HepG2 (cell line): ENCODE measurements around the gene ZNF26. TPM values are rescaled to one million over a fixed set of nuclear protein-coding genes. Genes with fewer than 3 reads are reported as not detected.
A peak's percentile ranks its signal among the peaks of the same experiment; 100 is the strongest.

Experiments
- CHCHD3 ChIP-seq: sonication (generic); formaldehyde crosslinking; IDR thresholded peaks from 2 replicates; pipeline ENCODE4 v1.8.0; 2022; ENCODE audit warnings: mild to moderate bottlenecking, missing genetic modification reagents, moderate library complexity
- CREBL2 ChIP-seq: sonication (generic); formaldehyde crosslinking; IDR thresholded peaks from 2 replicates; pipeline ENCODE4 v1.8.1; 2023; ENCODE audit warnings: missing genetic modification reagents, mild to moderate bottlenecking, borderline replicate concordance
- ELF1 ChIP-seq: sonication (generic); formaldehyde crosslinking; IDR thresholded peaks from 2 replicates; pipeline ENCODE4 v1.4.0; 2020; ENCODE audit warnings: missing genetic modification reagents
- MED1 ChIP-seq: sonication (generic); formaldehyde crosslinking; IDR thresholded peaks from 2 replicates; pipeline ENCODE4 v1.4.0; 2020; ENCODE audit warnings: missing genetic modification reagents
- NR2F1 ChIP-seq, 2 experiments: fragments of 450-650 bp in 1 of 2; formaldehyde crosslinking in 1 of 2; IDR thresholded peaks; 2 replicates each; pipeline versions ENCODE4 v1.5.0 to v1.6.1; 2016 to 2020; ENCODE audit warnings: mild to moderate bottlenecking in 1 of 2, missing compliant biosample characterization in 1 of 2, missing genetic modification reagents in 1 of 2, moderate library complexity in 1 of 2
- NRL ChIP-seq: sonication (generic); formaldehyde crosslinking; IDR thresholded peaks from 2 replicates; pipeline ENCODE4 v1.5.0; 2020; ENCODE audit warnings: missing genetic modification reagents, mild to moderate bottlenecking, moderate library complexity, borderline replicate concordance
- PRDM4 ChIP-seq: sonication (generic); formaldehyde crosslinking; IDR thresholded peaks from 2 replicates; pipeline ENCODE4 v1.9.0; 2021; ENCODE audit warnings: missing genetic modification reagents, borderline replicate concordance
- PREB ChIP-seq: sonication (generic); formaldehyde crosslinking; IDR thresholded peaks from 2 replicates; pipeline ENCODE4 v1.4.0; 2020; ENCODE audit warnings: missing genetic modification reagents
- SRSF4 ChIP-seq: fragments of 200-400 bp; formaldehyde crosslinking; IDR thresholded peaks from one replicate; pipeline ENCODE4 v1.6.1; 2018; ENCODE audit warnings: mild to moderate bottlenecking, low read depth, low read length, moderate library complexity; ENCODE audit not compliant: poor library complexity, severe bottlenecking
- TRIM24 ChIP-seq: sonication (generic); formaldehyde crosslinking; IDR thresholded peaks from 2 replicates; pipeline ENCODE4 v1.8.0; 2022; ENCODE audit warnings: mild to moderate bottlenecking, missing genetic modification reagents
- U2AF2 ChIP-seq: fragments of 200-400 bp; formaldehyde crosslinking; IDR thresholded peaks from 2 replicates; pipeline ENCODE4 v1.6.1; 2017; ENCODE audit warnings: low read depth, mild to moderate bottlenecking, low read length
- USF2 ChIP-seq, 2 experiments: sonication (generic) in 1 of 2; formaldehyde crosslinking in 1 of 2; IDR thresholded peaks; 2 replicates each; pipeline versions ENCODE4 v1.5.1 to v1.6.1; 2011 to 2020; ENCODE audit warnings: borderline replicate concordance in 1 of 2, low read depth in 1 of 2, low read length in 1 of 2, mild to moderate bottlenecking in 1 of 2, missing genetic modification reagents in 1 of 2, moderate library complexity in 1 of 2
- ZBTB37 ChIP-seq: sonication (generic); formaldehyde crosslinking; IDR thresholded peaks from 2 replicates; pipeline ENCODE4 v1.4.0; 2020; ENCODE audit warnings: mild to moderate bottlenecking, missing genetic modification reagents
- ZBTB38 ChIP-seq: sonication (generic); formaldehyde crosslinking; IDR thresholded peaks from 2 replicates; pipeline ENCODE4 v1.5.1; 2020; ENCODE audit warnings: mild to moderate bottlenecking, missing genetic modification reagents
- ZNF205 ChIP-seq: IDR thresholded peaks from 2 replicates; pipeline ENCODE4 v1.6.1; 2018; ENCODE audit warnings: missing biosample characterization, missing genetic modification reagents
- ZNF296 ChIP-seq: sonication (generic); formaldehyde crosslinking; conservative IDR thresholded peaks from 2 replicates; pipeline ENCODE4 v1.5.0; 2020; ENCODE audit warnings: mild to moderate bottlenecking, missing genetic modification reagents
- ZNF333 ChIP-seq: sonication (generic); formaldehyde crosslinking; IDR thresholded peaks from 2 replicates; pipeline ENCODE4 v1.4.0; 2020; ENCODE audit warnings: mild to moderate bottlenecking, missing genetic modification reagents, borderline replicate concordance
- ZNF569 ChIP-seq: sonication (generic); formaldehyde crosslinking; IDR thresholded peaks from 2 replicates; pipeline ENCODE4 v1.5.0; 2020; ENCODE audit warnings: mild to moderate bottlenecking, missing genetic modification reagents, moderate library complexity, borderline replicate concordance
- ZNF580 ChIP-seq: IDR thresholded peaks from 2 replicates; pipeline ENCODE4 v1.6.1; 2016; ENCODE audit warnings: low read depth, borderline replicate concordance
- polyA plus RNA-seq, 8 experiments: library from polyadenylated mRNA; depleted of rRNA in 3 of 8; stranded (reverse) in 7 of 8; unstranded in 1 of 8; fragments of >200 nt; fragmentation: Illumina TruSeq in 4 of 8; extraction: Trizol in 4 of 8; gene quantifications; 2 replicates each; pipeline versions ENCODE4 v1.2.1 to v1.2.3, GENCODE V29; 2011 to 2016; ENCODE audit warnings: low read depth in 4 of 8, missing spikeins in 1 of 8, mixed read lengths in 1 of 8; ENCODE audit not compliant: insufficient read depth in 1 of 8
- total RNA-seq, 5 experiments: library from RNA; depleted of rRNA; stranded (reverse); fragments of >200 nt; fragmentation: Illumina TruSeq; extraction: Trizol; gene quantifications; 2 replicates each; pipeline ENCODE4 v1.2.3, GENCODE V29; 2016; ENCODE audit warnings: low read depth in 1 of 5

Gene ZNF26
- total and polyA plus RNA-seq, 2 of the 13 experiments (the other 11 are each of a cell fraction or from before 2014, with no cell fraction given): 3.8 to 6.5 TPM

- TF ChIP-seq PRDM4 (CRISPR knock-in tag) (no peak), TRIM24 (CRISPR knock-in tag) (no peak), ZNF580 (CRISPR knock-in tag) (peak; percentile 88; the same call in 1 of the 2 replicates), MED1 (CRISPR knock-in tag) (peak; percentile 85), ZBTB38 (peak; percentile 77), U2AF2 (0 out of 2 replicates have a peak, but pooled peaks have one; percentile 58), USF2 (IDR thresholded peaks at IDR 0.05; ENCODE audit: low read depth, low read length) (peak; percentile 91), USF2 (CRISPR knock-in tag; IDR thresholded peaks at IDR 0.05; ENCODE audit: borderline replicate concordance) (peak; percentile 78), ELF1 (CRISPR knock-in tag) (peak; percentile 89), NRL (CRISPR knock-in tag) (peak; percentile 46; the same call in 1 of the 2 replicates), PREB (no peak), ZBTB37 (CRISPR knock-in tag) (no peak), ZNF296 (CRISPR knock-in tag) (peak; percentile 33; the same call in 1 of the 2 replicates), CREBL2 (CRISPR knock-in tag) (peak; percentile 93; the same call in 1 of the 2 replicates), ZNF205 (peak; percentile 76; the same call in 1 of the 2 replicates), SRSF4 (no peak), ZNF569 (CRISPR knock-in tag) (peak; percentile 78; the same call in 1 of the 2 replicates), ZNF333 (CRISPR knock-in tag) (peak; percentile 97), NR2F1 (CRISPR knock-in tag; IDR thresholded peaks at IDR 0.05) (peak in 1 of 2 experiments; percentile 20; a peak in 1 of 4 replicates), CHCHD3 (peak; percentile 59; the same call in 1 of the 2 replicates)
These were observed 51.2 kb downstream of the ZNF26 start, which contains the start of gene ZNF84 (continued) for GRCh38 chr12:133037207-133038005.
